Measurements from ENCODE around the gene PKHD1. TPM values are rescaled to one million over a fixed set of nuclear protein-coding genes. Genes with fewer than 3 reads are reported as not detected.

Gene PKHD1
- total and polyA plus RNA-seq, 2 of the 8 experiments (the other 6 are each of a cell fraction or from before 2014, with no cell fraction given) = 0.06 to 0.09 TPM

DNA sequence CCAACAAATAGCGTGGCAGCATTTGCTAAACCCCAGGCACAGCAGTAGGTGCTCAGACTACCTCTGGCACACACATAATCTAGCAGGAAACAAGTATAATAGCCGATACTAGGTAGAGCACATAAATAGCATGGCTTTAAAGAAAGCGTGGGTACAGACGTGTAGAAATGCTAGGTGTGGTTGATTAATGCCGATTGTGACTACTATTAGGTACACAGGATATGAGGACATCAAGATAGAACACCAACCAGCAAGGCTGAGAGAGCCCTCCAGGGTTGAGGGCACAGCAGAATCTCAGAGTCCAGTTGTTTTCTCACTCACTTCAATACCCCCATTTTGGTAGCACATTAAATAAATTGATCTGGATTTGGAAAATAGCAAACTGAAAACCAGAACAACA lies 100.5 kb downstream of the PKHD1 start (continued):
- TF ChIP-seq, protein P1, sequence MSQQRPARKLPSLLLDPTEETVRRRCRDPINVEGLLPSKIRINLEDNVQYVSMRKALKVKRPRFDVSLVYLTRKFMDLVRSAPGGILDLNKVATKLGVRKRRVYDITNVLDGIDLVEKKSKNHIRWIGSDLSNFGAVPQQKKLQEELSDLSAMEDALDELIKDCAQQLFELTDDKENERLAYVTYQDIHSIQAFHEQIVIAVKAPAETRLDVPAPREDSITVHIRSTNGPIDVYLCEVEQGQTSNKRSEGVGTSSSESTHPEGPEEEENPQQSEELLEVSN (IDR thresholded peaks at IDR 0.05) = no peak
- no peak for TF ChIP-seq RFX5 (IDR thresholded peaks at IDR 0.05; ENCODE audit: borderline replicate concordance, low read depth, low read length)
- TF ChIP-seq CHD1 (IDR thresholded peaks at IDR 0.05; ENCODE audit: low read depth, low read length) = no peak
- no peak for TF ChIP-seq CTBP2 (IDR thresholded peaks at IDR 0.05; ENCODE audit: borderline replicate concordance, insufficient read depth, insufficient read length, low read length)
- no peak for TF ChIP-seq JUN (IDR thresholded peaks at IDR 0.05; ENCODE audit: low read depth, low read length)

All from H1 (cell line).